Fibroblast of skin of left biceps (primary cell): ENCODE results near the gene PIK3C2B.
"Not testable (repeated sequence)": the region's sequence is repeated elsewhere in the genome, so short reads cannot be mapped to it uniquely, and the experiment has no call there.

Experiments
- DNase-seq, 2 experiments: peaks; one replicate each; pipeline ENCODE4 v3.0.0-alpha.2; 2013; ENCODE audit warnings: low read depth in 2 of 2

PIK3C2B gene, protein sequence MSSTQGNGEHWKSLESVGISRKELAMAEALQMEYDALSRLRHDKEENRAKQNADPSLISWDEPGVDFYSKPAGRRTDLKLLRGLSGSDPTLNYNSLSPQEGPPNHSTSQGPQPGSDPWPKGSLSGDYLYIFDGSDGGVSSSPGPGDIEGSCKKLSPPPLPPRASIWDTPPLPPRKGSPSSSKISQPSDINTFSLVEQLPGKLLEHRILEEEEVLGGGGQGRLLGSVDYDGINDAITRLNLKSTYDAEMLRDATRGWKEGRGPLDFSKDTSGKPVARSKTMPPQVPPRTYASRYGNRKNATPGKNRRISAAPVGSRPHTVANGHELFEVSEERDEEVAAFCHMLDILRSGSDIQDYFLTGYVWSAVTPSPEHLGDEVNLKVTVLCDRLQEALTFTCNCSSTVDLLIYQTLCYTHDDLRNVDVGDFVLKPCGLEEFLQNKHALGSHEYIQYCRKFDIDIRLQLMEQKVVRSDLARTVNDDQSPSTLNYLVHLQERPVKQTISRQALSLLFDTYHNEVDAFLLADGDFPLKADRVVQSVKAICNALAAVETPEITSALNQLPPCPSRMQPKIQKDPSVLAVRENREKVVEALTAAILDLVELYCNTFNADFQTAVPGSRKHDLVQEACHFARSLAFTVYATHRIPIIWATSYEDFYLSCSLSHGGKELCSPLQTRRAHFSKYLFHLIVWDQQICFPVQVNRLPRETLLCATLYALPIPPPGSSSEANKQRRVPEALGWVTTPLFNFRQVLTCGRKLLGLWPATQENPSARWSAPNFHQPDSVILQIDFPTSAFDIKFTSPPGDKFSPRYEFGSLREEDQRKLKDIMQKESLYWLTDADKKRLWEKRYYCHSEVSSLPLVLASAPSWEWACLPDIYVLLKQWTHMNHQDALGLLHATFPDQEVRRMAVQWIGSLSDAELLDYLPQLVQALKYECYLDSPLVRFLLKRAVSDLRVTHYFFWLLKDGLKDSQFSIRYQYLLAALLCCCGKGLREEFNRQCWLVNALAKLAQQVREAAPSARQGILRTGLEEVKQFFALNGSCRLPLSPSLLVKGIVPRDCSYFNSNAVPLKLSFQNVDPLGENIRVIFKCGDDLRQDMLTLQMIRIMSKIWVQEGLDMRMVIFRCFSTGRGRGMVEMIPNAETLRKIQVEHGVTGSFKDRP (N-terminal part only)

DNA sequence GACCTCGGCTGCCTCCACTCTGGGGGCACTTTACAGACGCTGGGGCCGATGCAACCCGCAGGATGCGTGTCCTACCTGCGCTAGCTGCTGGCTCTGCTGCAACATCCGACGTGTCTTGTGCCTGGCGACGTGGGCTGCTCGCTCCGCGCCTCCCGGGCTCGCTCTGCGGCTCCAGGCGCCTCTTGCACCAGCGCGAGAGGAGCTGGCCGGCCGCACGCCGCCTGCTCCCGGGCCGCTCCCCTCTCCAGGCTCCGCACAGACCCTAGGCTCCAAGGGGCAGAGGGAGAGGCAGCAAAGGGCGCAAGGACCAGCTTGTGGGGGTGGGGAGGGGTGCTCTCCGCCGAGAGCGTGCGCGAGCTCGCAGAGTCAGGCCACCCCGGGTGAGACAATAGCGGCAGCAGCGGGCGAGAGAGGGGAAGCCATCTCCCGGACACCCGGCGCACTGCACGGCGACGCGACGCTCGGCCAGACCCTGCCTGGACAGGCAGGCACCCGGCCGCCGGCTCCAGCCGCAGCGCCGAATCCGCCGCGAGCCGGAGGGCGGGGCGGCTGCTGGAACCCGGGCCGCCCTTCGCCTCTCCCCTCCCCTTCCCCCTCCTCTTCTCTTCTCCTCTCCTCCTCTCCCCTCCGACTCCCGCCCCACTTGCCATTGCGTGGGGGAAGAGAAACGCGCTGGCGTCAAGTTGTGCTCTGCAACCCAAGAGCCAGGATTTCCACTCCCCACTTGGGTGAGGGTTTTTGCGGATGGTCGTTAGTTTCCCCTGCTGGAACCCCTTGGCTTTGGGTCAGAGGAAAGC lies at the start of gene PIK3C2B:
Gene PIK3C2B (minus strand): TSS at position 525 of the 797 bp plus-strand sequence. CDS start 25,003 bp downstream, outside the sequence.
- no peak for DNase-seq

- DNase-seq = no peak
Observed at GRCh38 chr1:204544321-204544720, 49.7 kb upstream of the PIK3C2B start.

DNA sequence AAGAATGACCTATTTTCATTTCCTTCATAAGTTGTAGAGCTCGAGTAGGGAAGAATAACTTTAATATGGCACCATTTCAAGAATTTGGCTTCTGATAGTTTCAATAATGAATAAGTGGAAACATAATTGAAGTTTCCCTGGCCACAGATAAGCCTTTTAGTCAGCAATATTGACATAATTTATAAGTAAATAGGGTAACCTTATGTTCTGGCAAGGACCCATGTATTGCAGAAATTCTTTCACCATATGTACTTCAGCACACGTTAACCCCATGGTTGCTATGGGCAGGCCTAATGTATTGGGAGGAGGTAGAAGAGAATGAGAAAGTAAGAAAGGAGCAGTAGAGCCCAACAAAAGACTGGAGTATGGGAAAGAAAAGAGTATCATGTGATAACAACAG lies 47.0 kb upstream of the PIK3C2B start:
- no peak for DNase-seq

DNA sequence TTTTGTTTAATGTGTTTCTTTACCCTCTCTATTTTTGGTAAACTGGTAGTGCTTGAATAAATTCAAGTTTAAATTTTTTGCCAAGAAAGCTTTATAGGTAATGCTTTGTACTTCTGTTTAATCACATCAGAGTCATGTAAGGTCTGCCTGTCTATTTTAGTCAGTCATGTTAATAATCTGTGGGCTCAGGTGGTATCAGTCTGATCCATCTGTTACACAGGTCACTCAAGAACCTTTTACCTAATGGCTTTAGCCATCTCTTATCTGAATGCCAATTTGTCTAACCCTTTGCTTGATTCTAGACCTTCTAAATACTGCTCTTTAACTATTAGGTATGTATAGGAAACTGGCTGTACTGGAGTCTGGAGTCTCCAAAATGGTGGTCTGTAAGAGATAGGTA lies 38.2 kb upstream of the PIK3C2B start:
- DNase-seq = no peak

- DNase-seq = no peak
Observed at GRCh38 chr1:204530932-204531331, 36.3 kb upstream of the PIK3C2B start.

DNA sequence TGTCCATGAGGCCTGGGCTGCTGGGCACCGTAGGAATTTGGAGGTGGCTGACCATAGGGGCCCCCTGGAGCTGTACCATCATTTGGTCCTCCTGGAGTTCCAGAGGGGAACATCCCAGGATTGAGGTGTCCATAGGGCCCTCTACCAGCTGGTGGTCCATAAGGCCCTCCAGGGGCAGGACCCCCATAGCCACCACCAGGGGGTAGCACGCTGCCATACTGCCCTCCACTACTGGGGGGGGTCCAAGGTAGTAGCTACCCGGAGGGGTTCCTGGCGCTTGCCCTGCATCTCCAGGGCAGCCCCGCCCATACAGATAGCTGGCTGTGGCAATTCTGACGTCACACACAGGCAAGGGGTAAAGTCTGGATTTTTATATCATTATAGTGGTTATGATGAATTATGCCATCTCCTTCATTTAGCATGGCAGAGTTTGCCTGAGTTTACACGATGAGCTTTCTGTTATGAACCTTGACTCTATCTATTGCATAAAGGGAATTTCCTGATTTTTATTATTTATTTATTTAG lies 34.8 kb upstream of the PIK3C2B start:
- DNase-seq = no peak

DNA sequence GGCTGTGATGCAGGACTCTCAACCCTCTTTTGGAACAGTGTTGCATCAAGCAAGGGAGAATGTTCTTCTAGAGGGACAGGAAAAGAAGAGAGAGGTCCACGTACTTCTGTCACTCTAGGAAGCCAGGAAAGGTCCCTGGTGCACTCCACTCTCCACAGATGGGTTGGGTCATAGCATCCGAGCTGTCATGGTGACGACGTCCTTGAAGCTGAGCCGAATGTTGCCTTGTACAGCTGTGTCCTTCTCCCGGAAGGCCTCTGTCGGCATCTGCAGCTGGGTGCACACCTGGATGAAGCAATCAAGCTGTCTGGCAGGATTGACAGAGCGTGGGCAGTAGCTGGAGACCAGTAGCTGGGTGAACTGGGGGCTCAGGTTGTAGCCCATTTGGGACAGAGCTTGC lies 34.1 kb upstream of the PIK3C2B start:
- no peak for DNase-seq

DNA sequence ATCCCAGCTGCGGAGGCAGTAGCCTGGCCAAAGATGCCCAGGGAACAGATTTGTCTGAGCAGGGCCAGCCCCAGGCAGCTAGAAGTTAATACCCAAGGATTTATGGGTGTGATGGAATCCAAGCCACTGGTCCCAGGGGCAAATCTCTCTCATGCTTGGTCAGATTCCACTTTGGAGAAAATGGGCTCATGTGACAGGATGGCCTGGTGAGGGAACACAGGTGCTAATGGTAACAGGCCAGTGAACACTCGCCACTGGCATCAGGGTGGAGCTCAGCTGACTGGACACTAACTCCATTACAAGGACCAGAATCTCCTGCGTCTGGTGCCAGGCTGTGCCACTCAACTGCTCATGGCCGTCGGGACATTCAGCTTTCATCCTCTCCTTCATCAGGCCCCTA lies 33.6 kb upstream of the PIK3C2B start:
- DNase-seq = no peak

- DNase-seq = no peak
Observed at GRCh38 chr1:204524986-204525385, 30.4 kb upstream of the PIK3C2B start.

- no peak for DNase-seq
Observed at GRCh38 chr1:204523605-204524215, 29.1 kb upstream of the PIK3C2B start.

- DNase-seq = not testable (repeated sequence)
Observed at GRCh38 chr1:204521941-204522521, 27.4 kb upstream of the PIK3C2B start.

- no peak for DNase-seq
Observed at GRCh38 chr1:204520834-204521709, 26.5 kb upstream of the PIK3C2B start.

GRCh38 chr1:204517382-204517781 lies 22.8 kb upstream of the PIK3C2B start:
- DNase-seq = not testable (repeated sequence)

DNA sequence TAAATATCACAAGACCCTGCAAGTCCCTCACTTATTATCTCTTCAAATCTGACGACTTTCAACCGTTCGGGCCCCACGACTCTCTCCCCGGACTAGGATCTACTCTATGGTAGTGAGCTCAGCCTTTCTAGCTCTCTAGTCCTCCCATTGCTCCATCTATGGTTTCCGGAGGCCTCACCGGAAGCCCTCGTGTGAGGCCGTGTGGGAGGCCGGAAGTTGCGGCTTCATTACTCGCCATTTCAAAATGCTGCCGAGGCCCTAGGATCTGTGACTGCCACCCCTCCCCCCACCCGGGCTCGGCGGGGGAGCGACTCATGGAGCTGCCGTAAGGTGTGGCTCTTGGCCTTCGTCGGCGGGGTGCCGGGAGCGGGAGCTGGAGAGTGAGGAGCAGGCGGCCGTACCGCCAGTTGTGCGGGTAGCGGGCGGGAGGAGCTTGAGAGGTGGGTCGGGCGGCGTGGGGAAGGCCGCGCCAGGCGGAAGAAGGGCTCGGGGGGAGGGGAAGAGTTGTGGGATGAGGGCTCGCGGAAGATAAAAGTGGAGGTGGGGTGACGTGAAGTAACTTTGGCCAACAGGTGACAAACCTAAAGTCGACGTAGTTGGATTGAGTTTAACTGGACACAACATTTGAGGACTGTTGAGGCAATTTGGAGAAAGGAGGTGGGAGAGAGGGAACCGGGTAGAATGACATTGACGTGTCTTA lies 21.7 kb upstream of the PIK3C2B start, which contains the start of gene MDM4:
Gene MDM4 (plus strand): TSS at position 227 of the 700 bp plus-strand sequence. CDS start 9,113 bp downstream, outside the sequence.
- DNase-seq = peak; percentile 94 to 95

DNA sequence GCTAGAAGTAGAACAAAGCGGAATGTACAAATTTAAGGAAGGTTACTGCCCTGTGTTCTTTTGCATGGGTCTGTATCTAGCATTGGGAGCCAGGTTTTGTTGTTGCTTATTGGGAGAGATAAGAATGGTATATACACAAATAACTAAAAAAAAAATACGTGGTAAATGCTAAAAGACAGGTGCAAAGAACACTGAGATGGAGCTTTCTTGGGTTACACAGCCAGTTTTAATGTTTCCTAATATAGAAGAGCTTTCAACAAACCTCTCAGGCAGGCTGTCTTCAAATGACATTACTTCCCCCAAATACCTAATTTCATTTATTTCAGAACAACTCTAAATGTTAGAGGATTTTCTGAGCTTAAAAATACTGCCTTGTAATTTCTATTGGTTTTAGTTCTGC lies 20.2 kb upstream of the PIK3C2B start:
- DNase-seq = no peak

GRCh38 chr1:204513117-204513716 lies 18.6 kb upstream of the PIK3C2B start:
- no peak for DNase-seq

DNA sequence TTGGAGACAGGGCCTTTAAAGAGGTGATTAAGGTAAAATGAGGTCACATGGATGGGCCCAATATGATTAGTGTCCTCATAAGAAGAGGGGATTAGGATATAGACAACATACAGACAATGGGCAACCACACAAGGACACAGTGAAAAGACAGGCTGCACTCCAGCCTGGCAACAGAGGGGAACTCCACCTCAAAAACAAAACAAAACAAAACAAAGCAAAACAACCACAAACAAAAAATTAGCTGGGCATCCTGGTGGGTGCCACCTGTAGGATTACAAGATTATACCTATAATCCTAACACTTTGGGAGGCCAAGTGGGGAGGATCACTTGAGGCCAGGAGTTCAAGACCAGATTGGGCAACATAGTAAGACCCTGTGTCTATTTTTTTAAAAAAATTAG lies 16.8 kb upstream of the PIK3C2B start:
- no peak for DNase-seq

- DNase-seq = no peak
Observed at GRCh38 chr1:204509186-204509635, 14.6 kb upstream of the PIK3C2B start.
